ENCODE results near the gene CPNE2. TPM values are rescaled to one million over a fixed set of nuclear protein-coding genes. Genes with fewer than 3 reads are reported as not detected.

Gene CPNE2
- total and polyA plus RNA-seq, 4 donors: 6.8 to 14.6 (median 11.0) TPM

DNA sequence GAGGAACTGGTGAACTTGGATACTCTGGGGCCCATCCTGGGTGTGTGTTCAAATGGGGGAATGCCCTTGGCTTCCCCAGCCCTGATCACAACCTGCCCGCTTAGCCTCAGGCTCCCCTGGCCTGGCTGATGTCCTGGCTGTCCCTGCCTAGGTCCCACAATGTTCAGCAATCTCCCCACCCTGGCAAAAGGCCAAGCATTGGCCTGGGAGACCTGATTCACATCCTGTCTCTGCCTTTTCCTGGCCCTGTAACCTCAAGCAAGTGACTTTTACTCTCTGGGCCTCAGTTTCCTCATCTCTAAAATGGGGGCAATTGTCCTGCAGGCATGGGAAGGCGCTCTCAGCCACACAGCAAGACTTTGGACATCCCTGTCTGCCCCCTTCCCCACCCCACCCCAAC, 14.4 kb downstream of the CPNE2 start:
- 93% methylated on average over 2 of the region's 2 CpGs for WGBS
- no peak for DNase-seq (ENCODE audit: low spot score)
- Histone ChIP-seq H3K9me3 (ENCODE audit: control insufficient read depth in 4 of 4, low read length in 3 of 4) (no peaks in the 10 kb centered on the region), H3K9ac (ENCODE audit: low read depth in 1 of 2, low read length in 2 of 2) (no peak overlapping the region), H3K36me3 (ENCODE audit: control insufficient read depth in 4 of 4, insufficient read depth in 3 of 4, low read depth in 1 of 4, low read length in 3 of 4) (no peaks in the 10 kb centered on the region), H3K4me3 (ENCODE audit: low read depth in 1 of 3, low read length in 3 of 3) (no peak overlapping the region), H3K27me3 (ENCODE audit: control insufficient read depth in 4 of 4, insufficient read depth in 4 of 4, low read length in 3 of 4) (no peaks in the 10 kb centered on the region), H3K4me1 (ENCODE audit: control insufficient read depth in 4 of 4, insufficient read depth in 4 of 4, low read length in 3 of 4) (no peaks in the 10 kb centered on the region), H3K27ac (ENCODE audit: low read depth in 1 of 2, low read length in 2 of 2) (no peak overlapping the region)
- TF ChIP-seq HNF4G (IDR thresholded peaks at IDR 0.05) (no peak), NR2F2 (IDR thresholded peaks at IDR 0.05) (peak; percentile 68)

GRCh38 chr16:57107321-57107922, 15.0 kb downstream of the CPNE2 start:
- 77% methylated on average over 9 of the region's 9 CpGs for WGBS
- H3K36me3 ChIP-seq (ENCODE audit: control insufficient read depth in 4 of 4, insufficient read depth in 3 of 4, low read depth in 1 of 4, low read length in 3 of 4): no peaks in the 10 kb centered on the region
- TF ChIP-seq RXRA (IDR thresholded peaks at IDR 0.05) (no peak), FOXA1 (IDR thresholded peaks at IDR 0.05) (no peak), YY1 (IDR thresholded peaks at IDR 0.05) (no peak), SP1 (IDR thresholded peaks at IDR 0.05) (no peak), ZBTB33 (IDR thresholded peaks at IDR 0.05) (no peak), ATF3 (IDR thresholded peaks at IDR 0.05) (no peak), EGR1 (IDR thresholded peaks at IDR 0.05; ENCODE audit: low read depth in 2 of 2) (no peak), NR2F2 (IDR thresholded peaks at IDR 0.05) (no peak), JUND (IDR thresholded peaks at IDR 0.05) (no peak), CTCF (IDR thresholded peaks at IDR 0.05; ENCODE audit: low read depth, low read length, missing input control) (no peak), FOXA2 (IDR thresholded peaks at IDR 0.05) (no peak), TAF1 (conservative IDR thresholded peaks at IDR 0.05) (no peak), GABPA (IDR thresholded peaks at IDR 0.05 in 1 of 2, conservative IDR thresholded peaks at IDR 0.05 in 1 of 2) (no peak), HNF4G (IDR thresholded peaks at IDR 0.05) (no peak)
- TF ChIP-seq, protein P1, sequence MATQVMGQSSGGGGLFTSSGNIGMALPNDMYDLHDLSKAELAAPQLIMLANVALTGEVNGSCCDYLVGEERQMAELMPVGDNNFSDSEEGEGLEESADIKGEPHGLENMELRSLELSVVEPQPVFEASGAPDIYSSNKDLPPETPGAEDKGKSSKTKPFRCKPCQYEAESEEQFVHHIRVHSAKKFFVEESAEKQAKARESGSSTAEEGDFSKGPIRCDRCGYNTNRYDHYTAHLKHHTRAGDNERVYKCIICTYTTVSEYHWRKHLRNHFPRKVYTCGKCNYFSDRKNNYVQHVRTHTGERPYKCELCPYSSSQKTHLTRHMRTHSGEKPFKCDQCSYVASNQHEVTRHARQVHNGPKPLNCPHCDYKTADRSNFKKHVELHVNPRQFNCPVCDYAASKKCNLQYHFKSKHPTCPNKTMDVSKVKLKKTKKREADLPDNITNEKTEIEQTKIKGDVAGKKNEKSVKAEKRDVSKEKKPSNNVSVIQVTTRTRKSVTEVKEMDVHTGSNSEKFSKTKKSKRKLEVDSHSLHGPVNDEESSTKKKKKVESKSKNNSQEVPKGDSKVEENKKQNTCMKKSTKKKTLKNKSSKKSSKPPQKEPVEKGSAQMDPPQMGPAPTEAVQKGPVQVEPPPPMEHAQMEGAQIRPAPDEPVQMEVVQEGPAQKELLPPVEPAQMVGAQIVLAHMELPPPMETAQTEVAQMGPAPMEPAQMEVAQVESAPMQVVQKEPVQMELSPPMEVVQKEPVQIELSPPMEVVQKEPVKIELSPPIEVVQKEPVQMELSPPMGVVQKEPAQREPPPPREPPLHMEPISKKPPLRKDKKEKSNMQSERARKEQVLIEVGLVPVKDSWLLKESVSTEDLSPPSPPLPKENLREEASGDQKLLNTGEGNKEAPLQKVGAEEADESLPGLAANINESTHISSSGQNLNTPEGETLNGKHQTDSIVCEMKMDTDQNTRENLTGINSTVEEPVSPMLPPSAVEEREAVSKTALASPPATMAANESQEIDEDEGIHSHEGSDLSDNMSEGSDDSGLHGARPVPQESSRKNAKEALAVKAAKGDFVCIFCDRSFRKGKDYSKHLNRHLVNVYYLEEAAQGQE (IDR thresholded peaks at IDR 0.05): no peak
- TF ChIP-seq, protein P2, sequence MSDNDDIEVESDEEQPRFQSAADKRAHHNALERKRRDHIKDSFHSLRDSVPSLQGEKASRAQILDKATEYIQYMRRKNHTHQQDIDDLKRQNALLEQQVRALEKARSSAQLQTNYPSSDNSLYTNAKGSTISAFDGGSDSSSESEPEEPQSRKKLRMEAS (IDR thresholded peaks at IDR 0.05): no peak

More at GRCh38 chr16:57107321-57107922, 15.0 kb downstream of the CPNE2 start:
- Histone ChIP-seq H3K9me3 (ENCODE audit: control insufficient read depth in 4 of 4, low read length in 3 of 4) (no peaks in the 10 kb centered on the region), H3K27me3 (ENCODE audit: control insufficient read depth in 4 of 4, insufficient read depth in 4 of 4, low read length in 3 of 4) (no peaks in the 10 kb centered on the region), H3K4me1 (ENCODE audit: control insufficient read depth in 4 of 4, insufficient read depth in 4 of 4, low read length in 3 of 4) (no peaks in the 10 kb centered on the region), H3K4me3 (ENCODE audit: low read depth in 1 of 3, low read length in 3 of 3) (no peak overlapping the region), H3K27ac (ENCODE audit: low read depth in 1 of 2, low read length in 2 of 2) (no peak overlapping the region), H3K9ac (ENCODE audit: low read depth in 1 of 2, low read length in 2 of 2) (no peak overlapping the region)
- no peak for DNase-seq (ENCODE audit: low spot score)
